Umbilical cord (tissue), 2 donors: ENCODE results near the gene CDC42BPA. TPM values are rescaled to one million over a fixed set of nuclear protein-coding genes. Genes with fewer than 3 reads are reported as not detected.
"Not testable (repeated sequence)": the region's sequence is repeated elsewhere in the genome, so short reads cannot be mapped to it uniquely, and the experiment has no call there.

Experiments used
- DNase-seq: peaks from one replicate; pipeline ENCODE4 v3.0.0-alpha.2; 2015; ENCODE audit warnings: low spot score
- total RNA-seq: library from RNA; depleted of rRNA; stranded (reverse); fragments of >200 nt; gene quantifications from one replicate; pipeline ENCODE4 v1.2.3, GENCODE V29; 2014; ENCODE audit warnings: low replicate concordance; ENCODE audit not compliant: insufficient read depth

The CDC42BPA gene
- total RNA-seq, 1 donor from 2014 or later: 110 TPM

- DNase-seq: no peak
Measured at GRCh38 chr1:226967665-226968064, 350.6 kb downstream of the CDC42BPA start.

- DNase-seq: no peak
Measured at GRCh38 chr1:226966683-226967082, 351.6 kb downstream of the CDC42BPA start.

GRCh38 chr1:226965581-226966440 is 352.5 kb downstream of the CDC42BPA start:
- no peak for DNase-seq

- no peak for DNase-seq
Measured at GRCh38 chr1:226964611-226965486, 353.4 kb downstream of the CDC42BPA start.

- no peak for DNase-seq
Measured at GRCh38 chr1:226964068-226964425, 354.2 kb downstream of the CDC42BPA start.

- no peak for DNase-seq
Measured at GRCh38 chr1:226962421-226963391, 355.6 kb downstream of the CDC42BPA start.

- no peak for DNase-seq
Measured at GRCh38 chr1:226960944-226961765, 357.1 kb downstream of the CDC42BPA start.

- DNase-seq: no peak
Measured at GRCh38 chr1:226960256-226960655, 358.0 kb downstream of the CDC42BPA start.

- DNase-seq: no peak
Measured at GRCh38 chr1:226958300-226958699, 360.0 kb downstream of the CDC42BPA start.

GRCh38 chr1:226957714-226958113 is 360.6 kb downstream of the CDC42BPA start:
- no peak for DNase-seq

GRCh38 chr1:226956942-226957713 is 361.2 kb downstream of the CDC42BPA start:
- DNase-seq: no peak

GRCh38 chr1:226955857-226956256 is 362.4 kb downstream of the CDC42BPA start:
- DNase-seq: not testable (repeated sequence)

GRCh38 chr1:226954777-226955176 is 363.5 kb downstream of the CDC42BPA start:
- no peak for DNase-seq

- DNase-seq: no peak
Measured at GRCh38 chr1:226954337-226954736, 364.0 kb downstream of the CDC42BPA start.

GRCh38 chr1:226953175-226953800 is 365.0 kb downstream of the CDC42BPA start:
- DNase-seq: no peak

- DNase-seq: no peak
Measured at GRCh38 chr1:226952118-226952441, 366.2 kb downstream of the CDC42BPA start.

- DNase-seq: no peak
Measured at GRCh38 chr1:226951286-226952117, 366.8 kb downstream of the CDC42BPA start.

GRCh38 chr1:226950871-226951270 is 367.4 kb downstream of the CDC42BPA start:
- DNase-seq: no peak
